Progenitor cell of endocrine pancreas (in vitro differentiated cells): ENCODE data around the gene TUBB6. TPM values are rescaled to one million over a fixed set of nuclear protein-coding genes. Genes with fewer than 3 reads are reported as not detected.

ENCODE experiments used
- DNase-seq: peaks from one replicate; pipeline ENCODE4 v3.0.0; 2021; ENCODE audit warnings: low spot score; ENCODE audit not compliant: unreplicated experiment
- H3K27ac Mint-ChIP-seq: 2 replicates; pipeline ENCODE4 v1.8.0; 2021; ENCODE audit warnings: mild to moderate bottlenecking, moderate library complexity, mixed read lengths
- H3K27me3 Mint-ChIP-seq: 2 replicates; pipeline ENCODE4 v1.8.0; 2021; ENCODE audit warnings: mixed read lengths
- H3K36me3 Mint-ChIP-seq: 2 replicates; pipeline ENCODE4 v1.8.0; 2022; ENCODE audit warnings: mixed read lengths; ENCODE audit not compliant: insufficient read depth
- H3K4me1 Mint-ChIP-seq: 2 replicates; pipeline ENCODE4 v1.8.0; 2021; ENCODE audit warnings: low read depth, mixed read lengths
- H3K4me3 Mint-ChIP-seq: 2 replicates; pipeline ENCODE4 v1.8.0; 2021; ENCODE audit warnings: low read depth, mild to moderate bottlenecking, moderate library complexity, mixed read lengths
- H3K9me3 Mint-ChIP-seq: 2 replicates; pipeline ENCODE4 v1.8.0; 2021; ENCODE audit warnings: low read depth, mixed read lengths
- total RNA-seq: library from RNA; stranded (reverse); gene quantifications from 2 replicates; pipeline ENCODE4 v1.2.1, GENCODE V29; 2021
- TF ChIP-seq, protein P1 (sequence below): fragments of 200-600 bp; sonication (generic); IDR thresholded peaks from one replicate; pipeline ENCODE4 v1.5.0; 2021; ENCODE audit warnings: antibody characterized with exemption, mild to moderate bottlenecking; ENCODE audit not compliant: unreplicated experiment

Gene TUBB6
- total RNA-seq, 1 donor from 2014 or later: 7.2 TPM

DNA sequence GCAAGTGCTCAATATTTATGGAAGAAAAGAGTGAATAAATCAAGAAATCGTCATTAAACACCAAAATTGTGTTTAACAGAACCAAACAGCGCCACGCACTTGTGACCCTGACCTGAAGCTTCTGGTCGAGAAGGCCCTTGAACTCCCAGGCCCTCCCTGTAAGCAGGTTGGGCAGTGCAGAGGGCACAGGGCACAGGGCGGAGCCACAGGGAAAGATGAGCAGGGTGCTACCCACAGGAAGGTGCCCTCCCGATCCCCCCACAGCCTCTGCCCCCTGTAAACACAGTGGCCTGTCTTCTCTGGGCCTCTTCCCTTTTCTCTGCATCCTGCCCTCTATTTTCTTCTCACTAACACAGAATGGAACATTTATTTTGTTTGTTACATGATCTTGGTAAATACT is 16.9 kb upstream of the TUBB6 start:
- TF ChIP-seq, protein P1, sequence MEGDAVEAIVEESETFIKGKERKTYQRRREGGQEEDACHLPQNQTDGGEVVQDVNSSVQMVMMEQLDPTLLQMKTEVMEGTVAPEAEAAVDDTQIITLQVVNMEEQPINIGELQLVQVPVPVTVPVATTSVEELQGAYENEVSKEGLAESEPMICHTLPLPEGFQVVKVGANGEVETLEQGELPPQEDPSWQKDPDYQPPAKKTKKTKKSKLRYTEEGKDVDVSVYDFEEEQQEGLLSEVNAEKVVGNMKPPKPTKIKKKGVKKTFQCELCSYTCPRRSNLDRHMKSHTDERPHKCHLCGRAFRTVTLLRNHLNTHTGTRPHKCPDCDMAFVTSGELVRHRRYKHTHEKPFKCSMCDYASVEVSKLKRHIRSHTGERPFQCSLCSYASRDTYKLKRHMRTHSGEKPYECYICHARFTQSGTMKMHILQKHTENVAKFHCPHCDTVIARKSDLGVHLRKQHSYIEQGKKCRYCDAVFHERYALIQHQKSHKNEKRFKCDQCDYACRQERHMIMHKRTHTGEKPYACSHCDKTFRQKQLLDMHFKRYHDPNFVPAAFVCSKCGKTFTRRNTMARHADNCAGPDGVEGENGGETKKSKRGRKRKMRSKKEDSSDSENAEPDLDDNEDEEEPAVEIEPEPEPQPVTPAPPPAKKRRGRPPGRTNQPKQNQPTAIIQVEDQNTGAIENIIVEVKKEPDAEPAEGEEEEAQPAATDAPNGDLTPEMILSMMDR: no peak
- H3K4me1 Mint-ChIP-seq: peaks cover 7% of the 10 kb centered on the region
- H3K27ac Mint-ChIP-seq: peak overlapping the region; percentile 34
- no peaks in the 10 kb centered on the region for H3K36me3 Mint-ChIP-seq
- H3K27me3 Mint-ChIP-seq: peaks cover 55% of the 10 kb centered on the region
- no peak for DNase-seq
- H3K4me3 Mint-ChIP-seq: no peak overlapping the region
- no peaks in the 10 kb centered on the region for H3K9me3 Mint-ChIP-seq

DNA sequence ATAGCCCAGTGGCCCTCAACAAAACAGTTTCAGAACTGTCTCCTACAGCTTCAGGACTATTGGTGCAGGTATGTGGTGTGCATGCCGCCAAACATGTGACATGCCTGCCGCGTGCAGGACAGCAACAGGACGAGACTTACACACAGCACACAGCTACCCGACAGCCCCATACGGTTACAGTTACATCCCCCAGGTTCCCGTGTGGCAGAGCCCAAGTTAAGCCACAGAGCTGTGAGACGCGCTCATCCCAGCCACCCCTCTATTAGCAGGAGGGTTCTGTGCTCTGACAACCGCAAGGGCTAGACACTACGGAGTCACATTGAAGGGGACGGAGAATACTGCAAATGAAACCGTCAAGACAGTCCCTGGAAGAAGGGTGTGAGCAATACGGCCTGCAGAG is 16.4 kb upstream of the TUBB6 start:
- Mint-ChIP-seq H3K36me3 (no peaks in the 10 kb centered on the region), H3K27me3 (peaks cover 53% of the 10 kb centered on the region), H3K27ac (no peak overlapping the region), H3K4me1 (peaks cover 7% of the 10 kb centered on the region), H3K9me3 (no peaks in the 10 kb centered on the region), H3K4me3 (no peak overlapping the region)
- DNase-seq: no peak
- TF ChIP-seq, protein P1: no peak

DNA sequence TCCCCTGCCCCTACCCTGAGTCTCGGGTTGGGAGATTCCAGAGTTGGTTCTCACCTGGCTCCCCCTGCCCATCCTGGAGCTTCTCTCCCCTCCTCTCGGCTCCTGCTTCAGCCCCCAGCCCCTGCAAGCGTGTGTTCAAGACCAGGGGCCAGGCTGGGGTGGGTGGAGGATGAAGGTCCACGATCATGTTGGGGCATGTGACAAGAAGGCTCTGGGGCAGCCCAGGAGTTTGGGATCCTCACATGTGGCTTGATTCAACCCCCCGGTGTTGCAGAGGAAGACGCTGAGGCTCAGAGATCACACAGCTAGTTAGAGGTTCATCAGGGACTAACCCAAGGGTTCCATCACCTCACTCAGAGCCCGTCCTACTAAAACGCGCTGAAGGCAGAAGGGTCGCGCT is 14.2 kb upstream of the TUBB6 start:
- DNase-seq: no peak
- no peaks in the 10 kb centered on the region for H3K9me3 Mint-ChIP-seq
- H3K36me3 Mint-ChIP-seq: no peaks in the 10 kb centered on the region
- peaks cover 33% of the 10 kb centered on the region for H3K27me3 Mint-ChIP-seq
- no peak overlapping the region for H3K27ac Mint-ChIP-seq
- H3K4me3 Mint-ChIP-seq: no peak overlapping the region
- no peaks in the 10 kb centered on the region for H3K4me1 Mint-ChIP-seq
- TF ChIP-seq, protein P1: no peak

DNA sequence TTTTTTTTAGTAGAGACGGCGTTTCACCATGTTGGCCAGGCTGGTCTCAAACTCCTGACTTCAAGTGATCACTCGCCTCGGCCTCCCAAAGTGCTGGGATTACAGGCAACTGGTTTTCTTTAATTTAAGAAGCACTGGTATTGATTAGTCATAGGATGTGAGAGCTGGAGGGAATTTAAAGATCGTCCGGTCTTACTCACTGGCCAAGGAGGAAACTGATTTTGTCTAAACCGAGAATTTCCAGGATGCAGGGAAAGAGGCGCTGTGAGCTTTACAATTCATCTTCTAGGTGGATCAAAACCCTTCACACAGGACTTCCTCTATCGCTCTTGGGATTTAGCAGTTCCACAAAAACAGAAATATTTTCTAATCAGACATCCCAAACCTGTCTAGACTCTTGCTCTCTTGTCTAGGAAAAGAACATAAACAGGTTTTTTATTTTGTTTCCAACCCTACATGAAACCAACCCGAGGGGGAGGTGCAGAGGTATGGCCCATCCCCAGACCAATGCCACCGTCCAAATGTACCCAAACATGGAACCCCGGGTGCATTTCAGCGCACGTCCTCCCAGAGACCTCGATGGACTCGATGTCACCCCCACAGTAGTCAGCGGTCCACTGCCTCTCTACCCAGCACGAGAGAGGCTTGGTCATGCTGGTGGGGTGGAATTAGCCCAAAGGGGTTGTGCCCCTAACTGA is 12.5 kb upstream of the TUBB6 start:
- Mint-ChIP-seq H3K27ac (no peak overlapping the region), H3K27me3 (peaks cover 26% of the 10 kb centered on the region), H3K9me3 (no peaks in the 10 kb centered on the region), H3K4me3 (no peak overlapping the region), H3K36me3 (no peaks in the 10 kb centered on the region), H3K4me1 (no peaks in the 10 kb centered on the region)
- no peak for DNase-seq
- TF ChIP-seq, protein P1: no peak

DNA sequence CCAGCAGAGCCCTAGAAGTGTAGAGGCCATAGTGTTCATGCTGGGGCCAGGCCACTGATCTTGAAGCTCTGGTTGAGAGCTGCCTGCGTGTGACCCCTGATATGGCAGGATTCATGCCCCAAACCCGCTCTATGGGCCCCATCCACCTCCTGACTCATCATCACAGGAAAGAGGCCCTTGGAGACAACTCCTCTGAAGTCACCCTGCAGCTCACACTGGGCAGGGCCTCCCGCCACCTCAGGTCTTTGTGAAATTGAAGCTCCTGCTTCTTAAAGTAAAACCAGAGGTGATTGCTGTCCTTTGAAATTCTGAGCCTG is 12.0 kb upstream of the TUBB6 start:
- Mint-ChIP-seq H3K27ac (no peak overlapping the region), H3K4me1 (no peaks in the 10 kb centered on the region), H3K27me3 (peaks cover 30% of the 10 kb centered on the region), H3K36me3 (no peaks in the 10 kb centered on the region), H3K9me3 (no peaks in the 10 kb centered on the region), H3K4me3 (no peak overlapping the region)
- DNase-seq: no peak
- TF ChIP-seq, protein P1: no peak
